Left lung (tissue), 10 donors: Measurements from ENCODE around the gene MRC2. TPM values are rescaled to one million over a fixed set of nuclear protein-coding genes. Genes with fewer than 3 reads are reported as not detected.

Experiments
- ATAC-seq: fragments of 200-7000 bp; cut with Tn5 transposase; one replicate; pipeline ENCODE4 v1.9.1; 2020; ENCODE audit warnings: moderate library complexity
- DNase-seq, 4 donors: peaks; one replicate each; pipeline ENCODE4 v3.0.0-alpha.2; 2013 to 2020
- H3K27ac ChIP-seq, 2 donors: fragments of 200-600 bp; sonication (generic) in 1 of 2; one replicate each; pipeline versions ENCODE4 v1.5.0 to v1.8.0; 2020 to 2021
- H3K27me3 ChIP-seq, 2 donors: fragments of 200-600 bp; sonication (generic) in 1 of 2; one replicate each; pipeline versions ENCODE4 v1.5.0 to v1.8.0; 2020 to 2021
- H3K36me3 ChIP-seq, 2 donors: fragments of 200-600 bp; sonication (generic) in 1 of 2; one replicate each; pipeline versions ENCODE4 v1.5.0 to v1.8.0; 2020 to 2021
- H3K4me1 ChIP-seq, 2 donors: fragments of 200-600 bp; one replicate each; pipeline ENCODE4 v1.8.0; 2021
- H3K4me3 ChIP-seq, 2 donors: fragments of 200-600 bp; sonication (generic) in 1 of 2; one replicate each; pipeline versions ENCODE4 v1.5.0 to v1.8.0; 2020 to 2021; ENCODE audit warnings: mild to moderate bottlenecking in 1 of 2
- H3K9me3 ChIP-seq, 2 donors: fragments of 200-600 bp; sonication (generic) in 1 of 2; one replicate each; pipeline versions ENCODE4 v1.5.0 to v1.8.0; 2020 to 2021
- intact Hi-C, 2 donors: fragments of 100-400 bp; cut with DNase I; formaldehyde crosslinking; loops; one replicate each; pipeline versions ENCODE4 v1.11.2 to v1.14.2; 2022
- polyA plus RNA-seq, 6 donors: library from polyadenylated mRNA; unstranded; fragments of 120-200 nt; gene quantifications; one replicate each; pipeline ENCODE4 v1.2.1, GENCODE V29; 2013; ENCODE audit not compliant: insufficient read length in 6 of 6
- total RNA-seq, 2 donors: library from RNA; stranded (reverse); fragmentation: NEBNext Ultra II Directional; extraction: Animal tissue kit (Norgen Biotek cat#: 25700); gene quantifications; one replicate each; pipeline ENCODE4 v1.2.1, GENCODE V29; 2021
- TF ChIP-seq, protein P1 (sequence below), 2 donors: fragments of 200-600 bp; sonication (generic) in 1 of 2; IDR thresholded peaks; one replicate each; pipeline versions ENCODE4 v1.5.0 to v1.8.0; 2021; ENCODE audit warnings: antibody characterized with exemption in 2 of 2
- donor health status: DM: no; HTN: yes; CAD: no.
- donor health status: DM: no; HTN: no; CAD: no.

The MRC2 gene
- total and polyA plus RNA-seq, 8 donors, result 84.5 to 151 (median 101) TPM

DNA sequence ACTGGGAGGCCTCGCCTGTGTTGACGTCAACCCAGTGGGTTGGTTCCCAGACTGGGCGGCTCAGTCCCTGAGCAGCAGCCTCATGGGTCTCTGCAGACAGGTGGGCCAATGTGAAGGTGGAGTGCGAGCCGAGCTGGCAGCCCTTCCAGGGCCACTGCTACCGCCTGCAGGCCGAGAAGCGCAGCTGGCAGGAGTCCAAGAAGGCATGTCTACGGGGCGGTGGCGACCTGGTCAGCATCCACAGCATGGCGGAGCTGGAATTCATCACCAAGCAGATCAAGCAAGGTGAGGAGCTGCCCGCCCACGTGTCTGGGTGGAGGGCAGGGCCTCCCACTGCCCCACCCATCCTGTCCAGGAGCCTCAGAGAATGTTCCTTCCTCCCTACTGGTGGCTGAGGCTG is 44.1 kb downstream of the MRC2 start:
- H3K27ac ChIP-seq, result no peak overlapping the region
- H3K4me1 ChIP-seq, result peaks cover 0 to 6% of the 10 kb centered on the region in 2 donors
- DNase-seq (no peak), ATAC-seq (peak; percentile 15)
- peaks cover 0 to 22% of the 10 kb centered on the region in 2 donors for H3K36me3 ChIP-seq
- TF ChIP-seq, protein P1, sequence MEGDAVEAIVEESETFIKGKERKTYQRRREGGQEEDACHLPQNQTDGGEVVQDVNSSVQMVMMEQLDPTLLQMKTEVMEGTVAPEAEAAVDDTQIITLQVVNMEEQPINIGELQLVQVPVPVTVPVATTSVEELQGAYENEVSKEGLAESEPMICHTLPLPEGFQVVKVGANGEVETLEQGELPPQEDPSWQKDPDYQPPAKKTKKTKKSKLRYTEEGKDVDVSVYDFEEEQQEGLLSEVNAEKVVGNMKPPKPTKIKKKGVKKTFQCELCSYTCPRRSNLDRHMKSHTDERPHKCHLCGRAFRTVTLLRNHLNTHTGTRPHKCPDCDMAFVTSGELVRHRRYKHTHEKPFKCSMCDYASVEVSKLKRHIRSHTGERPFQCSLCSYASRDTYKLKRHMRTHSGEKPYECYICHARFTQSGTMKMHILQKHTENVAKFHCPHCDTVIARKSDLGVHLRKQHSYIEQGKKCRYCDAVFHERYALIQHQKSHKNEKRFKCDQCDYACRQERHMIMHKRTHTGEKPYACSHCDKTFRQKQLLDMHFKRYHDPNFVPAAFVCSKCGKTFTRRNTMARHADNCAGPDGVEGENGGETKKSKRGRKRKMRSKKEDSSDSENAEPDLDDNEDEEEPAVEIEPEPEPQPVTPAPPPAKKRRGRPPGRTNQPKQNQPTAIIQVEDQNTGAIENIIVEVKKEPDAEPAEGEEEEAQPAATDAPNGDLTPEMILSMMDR (IDR thresholded peaks at IDR 0.05), result no peak
- no peaks in the 10 kb centered on the region for H3K9me3 ChIP-seq
- intact Hi-C loops, result no loop called here
- H3K4me3 ChIP-seq, result no peak overlapping the region
- no peaks in the 10 kb centered on the region for H3K27me3 ChIP-seq

DNA sequence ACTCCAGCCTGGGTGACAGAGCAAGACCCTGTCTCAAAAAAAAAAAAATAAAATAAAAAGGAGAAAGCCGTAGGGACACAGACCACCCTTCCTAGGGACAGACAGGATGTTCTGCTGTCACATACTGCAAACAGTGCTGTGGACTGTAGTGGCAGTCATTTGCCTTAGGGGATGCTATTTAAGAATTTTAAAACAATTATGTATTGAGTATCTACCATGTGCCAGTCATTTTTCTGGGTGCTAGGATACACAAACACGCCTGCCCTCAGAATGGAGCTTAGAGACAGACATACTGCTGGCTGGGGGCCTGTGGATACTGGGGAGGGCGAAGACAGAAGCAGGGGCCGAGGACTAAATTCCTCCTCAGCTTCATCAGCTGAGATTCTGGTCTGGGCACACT is 45.5 kb downstream of the MRC2 start:
- H3K27me3 ChIP-seq, result no peaks in the 10 kb centered on the region
- DNase-seq (no peak), ATAC-seq (no peak)
- H3K9me3 ChIP-seq, result no peaks in the 10 kb centered on the region
- no peak overlapping the region for H3K27ac ChIP-seq
- peaks cover 0 to 24% of the 10 kb centered on the region in 2 donors for H3K36me3 ChIP-seq
- TF ChIP-seq, protein P1 (IDR thresholded peaks at IDR 0.05), result no peak
- intact Hi-C loops, result no loop called here
- H3K4me3 ChIP-seq, result no peak overlapping the region
- H3K4me1 ChIP-seq, result peaks cover 0 to 6% of the 10 kb centered on the region in 2 donors

DNA sequence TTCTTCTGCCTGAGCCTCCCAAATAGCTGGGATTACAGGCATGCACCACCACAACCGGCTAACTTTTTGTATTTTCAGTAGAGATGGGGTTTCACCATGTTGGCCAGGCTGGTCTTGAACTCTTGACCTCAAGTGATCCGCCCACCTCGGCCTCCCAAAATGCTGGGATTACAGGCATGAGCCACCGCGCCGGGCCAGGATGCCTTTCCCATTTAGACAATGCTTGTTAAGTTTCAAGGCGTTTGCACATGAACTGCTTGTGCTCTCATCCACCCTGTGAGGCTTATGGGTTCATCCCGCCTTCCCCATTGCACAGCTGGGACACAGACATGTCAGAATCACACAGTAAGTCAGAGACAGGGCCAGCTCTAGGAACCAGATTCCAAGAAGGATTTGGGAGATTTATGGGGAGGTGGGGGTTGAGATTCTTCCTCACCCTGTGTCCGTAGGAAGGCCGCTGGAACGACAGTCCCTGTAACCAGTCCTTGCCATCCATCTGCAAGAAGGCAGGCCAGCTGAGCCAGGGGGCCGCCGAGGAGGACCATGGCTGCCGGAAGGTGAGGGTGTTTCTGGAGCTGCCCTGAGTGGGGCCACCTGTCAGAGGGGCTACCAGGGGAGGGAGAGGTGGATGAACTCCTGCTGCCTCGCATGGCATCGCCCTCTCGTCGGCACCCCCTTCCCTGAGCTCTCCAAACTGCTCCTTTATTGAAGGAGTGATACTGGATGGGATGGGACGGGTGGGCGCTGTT is 46.3 kb downstream of the MRC2 start:
- Histone ChIP-seq H3K4me3 (no peak overlapping the region), H3K9me3 (no peaks in the 10 kb centered on the region), H3K36me3 (peaks cover 0 to 24% of the 10 kb centered on the region in 2 donors), H3K27ac (no peak overlapping the region), H3K4me1 (peaks cover 0 to 6% of the 10 kb centered on the region in 2 donors), H3K27me3 (no peaks in the 10 kb centered on the region)
- intact Hi-C loops, result no loop called here
- DNase-seq (no peak), ATAC-seq (no peak)
- TF ChIP-seq, protein P1 (IDR thresholded peaks at IDR 0.05), result no peak

DNA sequence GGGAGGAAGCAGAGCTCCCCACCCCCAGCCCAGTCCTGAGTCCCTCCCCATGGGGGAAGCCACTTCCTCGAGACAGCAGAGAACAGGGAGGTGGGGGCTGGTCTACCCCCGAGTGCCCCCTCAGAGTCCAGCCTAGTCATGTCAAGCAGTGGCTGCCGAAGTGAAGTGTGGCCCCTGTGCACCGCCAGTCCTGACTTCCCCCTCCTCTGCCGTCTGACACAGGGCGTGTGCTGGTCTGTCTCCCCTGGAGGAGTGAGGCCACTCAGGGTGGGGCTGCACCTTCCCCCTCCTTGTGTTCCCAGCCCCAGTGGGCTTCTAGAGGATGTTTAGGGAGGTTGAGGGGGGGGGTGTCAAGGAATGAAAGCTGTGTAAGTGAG is 46.9 kb downstream of the MRC2 start:
- Histone ChIP-seq H3K27ac (no peak overlapping the region), H3K4me1 (peaks cover 0 to 6% of the 10 kb centered on the region in 2 donors), H3K27me3 (no peaks in the 10 kb centered on the region), H3K4me3 (no peak overlapping the region), H3K9me3 (no peaks in the 10 kb centered on the region), H3K36me3 (peaks cover 0 to 24% of the 10 kb centered on the region in 2 donors)
- ATAC-seq (no peak), DNase-seq (no peak)
- TF ChIP-seq, protein P1 (IDR thresholded peaks at IDR 0.05), result no peak
- intact Hi-C loops, result no loop called here

DNA sequence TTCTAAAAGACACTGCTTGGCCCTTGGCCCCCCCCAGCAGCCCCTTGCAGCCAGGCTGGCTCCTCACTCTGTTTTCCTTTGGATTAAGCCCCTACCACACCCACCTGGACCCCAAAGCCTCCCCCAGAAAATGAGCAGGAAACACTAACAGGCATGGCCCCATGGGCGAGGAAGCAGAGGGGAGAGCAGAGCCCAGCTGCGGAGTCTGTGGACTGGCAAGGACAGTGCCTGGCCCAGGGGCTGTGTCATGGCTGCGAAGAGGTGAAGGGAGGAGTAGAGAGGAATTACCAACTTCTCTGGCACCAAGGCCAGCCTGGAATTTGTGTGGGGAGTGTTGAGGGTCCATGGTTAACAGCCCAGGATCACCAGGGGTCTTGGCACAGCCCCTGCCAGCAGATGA is 47.4 kb downstream of the MRC2 start:
- peaks cover 0 to 6% of the 10 kb centered on the region in 2 donors for H3K4me1 ChIP-seq
- H3K4me3 ChIP-seq, result no peak overlapping the region
- no peak overlapping the region for H3K27ac ChIP-seq
- H3K9me3 ChIP-seq, result no peaks in the 10 kb centered on the region
- H3K27me3 ChIP-seq, result no peaks in the 10 kb centered on the region
- ATAC-seq (no peak), DNase-seq (no peak)
- TF ChIP-seq, protein P1 (IDR thresholded peaks at IDR 0.05), result no peak
- H3K36me3 ChIP-seq, result peaks cover 0 to 22% of the 10 kb centered on the region in 2 donors
- intact Hi-C loops, result no loop called here
